ENCODE results near the gene VWA7.

DNA sequence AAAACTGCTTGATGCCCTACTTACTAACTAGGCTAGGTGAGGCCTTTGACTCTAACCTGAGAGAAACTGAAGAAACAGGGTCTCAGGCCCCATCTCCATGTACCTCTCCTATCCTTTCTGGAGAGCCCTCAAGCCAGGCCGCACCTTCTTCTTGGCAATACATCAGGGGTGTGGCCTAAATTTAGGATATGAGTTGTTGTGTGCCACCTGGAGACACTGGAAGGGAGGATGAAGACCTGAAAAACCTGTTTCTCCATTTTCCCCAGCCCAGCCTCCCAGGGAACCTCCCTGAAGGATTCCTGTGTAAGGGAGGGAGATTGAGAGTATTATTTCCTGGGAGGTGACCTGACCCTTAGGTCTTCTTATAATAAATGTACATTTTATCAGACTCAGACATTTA is 58.9 kb downstream of the VWA7 start:
- TF ChIP-seq POLR2A (IDR thresholded peaks at IDR 0.05; ENCODE audit: low read length), result no peak
- TF ChIP-seq GATA1 (IDR thresholded peaks at IDR 0.05; ENCODE audit: low read depth, low read length), result no peak

Measured in erythroblast (primary cell).